ENCODE results near the gene EEA1. TPM values are rescaled to one million over a fixed set of nuclear protein-coding genes. Genes with fewer than 3 reads are reported as not detected.

The EEA1 gene
- total RNA-seq, 1 experiment from 2014 or later = 14.9 TPM

DNA sequence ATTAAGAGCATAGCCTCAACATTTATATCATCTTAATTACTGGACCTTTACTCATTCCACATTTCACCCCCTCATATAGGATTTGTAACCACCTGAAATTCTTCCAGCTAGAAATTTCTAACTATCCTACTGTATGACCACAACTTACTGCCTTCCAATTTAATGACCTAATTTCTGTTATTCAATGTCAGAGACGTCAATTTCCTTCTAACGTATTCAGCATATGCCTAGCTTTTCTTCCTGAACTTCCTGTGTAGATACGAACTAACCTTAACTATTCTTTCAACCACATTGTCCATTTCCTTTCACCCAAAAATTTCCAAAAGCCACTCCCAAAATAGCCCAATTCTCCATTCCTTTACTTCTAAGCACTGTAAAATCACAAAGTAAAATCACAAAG, 108.0 kb downstream of the EEA1 start:
- Histone ChIP-seq H2AK5ac (ENCODE audit: insufficient read length, low read length) (no peak overlapping the region), H2BK12ac (ENCODE audit: insufficient read length, low read depth, low read length) (no peak overlapping the region), H3K9me3 (ENCODE audit: control insufficient read depth, low read depth, low read length) (no peaks in the 10 kb centered on the region), H4K5ac (ENCODE audit: insufficient read length, low read depth, low read length) (no peak overlapping the region), H3K4me2 (ENCODE audit: insufficient read depth, insufficient read length, low read length) (no peak overlapping the region), H3K27me3 (ENCODE audit: insufficient read depth, low read length) (no peaks in the 10 kb centered on the region), H3K23ac (ENCODE audit: insufficient read length, low read depth, low read length) (no peak overlapping the region), H2AFZ (ENCODE audit: low read length) (no peak overlapping the region), H3K56ac (ENCODE audit: insufficient read length, low read depth, low read length) (no peak overlapping the region), H4K8ac (replicated peaks; ENCODE audit: insufficient read length, low read depth, low read length) (no peak overlapping the region), H3K23me2 (ENCODE audit: insufficient read length, low read depth, low read length, poor library complexity, severe bottlenecking) (no peaks in the 10 kb centered on the region), H2BK5ac (ENCODE audit: insufficient read length, low read length) (no peak overlapping the region), H4K20me1 (ENCODE audit: control insufficient read depth, insufficient read depth, insufficient read length) (no peaks in the 10 kb centered on the region), H2BK20ac (ENCODE audit: low read depth, low read length, poor library complexity, severe bottlenecking) (no peak overlapping the region), H3T11ph (ENCODE audit: low read length) (no peak overlapping the region), H3K79me2 (ENCODE audit: insufficient read depth, low read length) (no peaks in the 10 kb centered on the region), H3K18ac (ENCODE audit: insufficient read length, low read depth, low read length) (no peak overlapping the region), H3K4me1 (ENCODE audit: insufficient read depth, low read length) (no peaks in the 10 kb centered on the region), H3K9ac (ENCODE audit: extremely low read depth, insufficient read length, low read length) (no peak overlapping the region), H3K14ac (ENCODE audit: insufficient read depth, low read length) (no peak overlapping the region), H3K27ac (ENCODE audit: insufficient read length, low read depth, low read length) (no peak overlapping the region), H3K79me1 (ENCODE audit: insufficient read depth, low read depth, low read length, poor library complexity, severe bottlenecking) (no peaks in the 10 kb centered on the region), H2BK120ac (ENCODE audit: low read depth, low read length, poor library complexity, severe bottlenecking) (no peak overlapping the region), H3K4ac (ENCODE audit: low read depth, low read length) (no peak overlapping the region), H2BK15ac (ENCODE audit: low read depth, low read length) (no peak overlapping the region), H4K91ac (ENCODE audit: insufficient read length, low read depth, low read length) (no peak overlapping the region)
- Mint-ChIP-seq H3K4me1 (no peaks in the 10 kb centered on the region), H3K27me3 (ENCODE audit: low read depth) (no peaks in the 10 kb centered on the region), H3K9me3 (no peaks in the 10 kb centered on the region), H3K36me3 (ENCODE audit: insufficient read depth in 1 of 3, low read depth in 3 of 3) (peaks cover 0 to 4% (median 3%) of the 10 kb centered on the region in 3 experiments; a peak in 5 of 7 replicates), H3K4me3 (no peak overlapping the region), H3K27ac (no peak overlapping the region)
- TF ChIP-seq, protein P1, sequence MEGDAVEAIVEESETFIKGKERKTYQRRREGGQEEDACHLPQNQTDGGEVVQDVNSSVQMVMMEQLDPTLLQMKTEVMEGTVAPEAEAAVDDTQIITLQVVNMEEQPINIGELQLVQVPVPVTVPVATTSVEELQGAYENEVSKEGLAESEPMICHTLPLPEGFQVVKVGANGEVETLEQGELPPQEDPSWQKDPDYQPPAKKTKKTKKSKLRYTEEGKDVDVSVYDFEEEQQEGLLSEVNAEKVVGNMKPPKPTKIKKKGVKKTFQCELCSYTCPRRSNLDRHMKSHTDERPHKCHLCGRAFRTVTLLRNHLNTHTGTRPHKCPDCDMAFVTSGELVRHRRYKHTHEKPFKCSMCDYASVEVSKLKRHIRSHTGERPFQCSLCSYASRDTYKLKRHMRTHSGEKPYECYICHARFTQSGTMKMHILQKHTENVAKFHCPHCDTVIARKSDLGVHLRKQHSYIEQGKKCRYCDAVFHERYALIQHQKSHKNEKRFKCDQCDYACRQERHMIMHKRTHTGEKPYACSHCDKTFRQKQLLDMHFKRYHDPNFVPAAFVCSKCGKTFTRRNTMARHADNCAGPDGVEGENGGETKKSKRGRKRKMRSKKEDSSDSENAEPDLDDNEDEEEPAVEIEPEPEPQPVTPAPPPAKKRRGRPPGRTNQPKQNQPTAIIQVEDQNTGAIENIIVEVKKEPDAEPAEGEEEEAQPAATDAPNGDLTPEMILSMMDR (conservative IDR thresholded peaks at IDR 0.05) = no peak
- WGBS (ENCODE audit: extremely low coverage, insufficient read length, low lambda C conversion rate) = no CpG with 5 or more reads among the region's 3 CpGs
- no peak for DNase-seq

Measured in H9 (cell line).